ENCODE results near the gene CEP95.

DNA sequence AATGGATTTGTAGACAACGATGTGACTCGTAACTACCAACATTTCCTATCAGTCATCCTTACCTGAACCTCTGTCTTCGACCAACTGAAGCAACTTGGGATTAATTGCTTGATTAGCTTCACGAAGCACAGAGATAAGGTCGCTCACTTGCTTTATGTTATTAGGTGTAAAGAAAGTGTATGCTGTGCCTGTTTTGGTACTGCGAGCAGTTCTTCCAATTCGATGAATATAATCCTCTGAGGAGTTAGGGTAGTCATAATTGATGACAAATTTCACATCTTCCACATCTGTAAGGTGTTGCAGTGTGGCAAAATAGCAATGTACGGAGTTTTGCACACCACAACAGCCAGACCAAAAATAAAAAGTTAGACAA is 6.3 kb upstream of the CEP95 start:
- TF ChIP-seq, protein P1, sequence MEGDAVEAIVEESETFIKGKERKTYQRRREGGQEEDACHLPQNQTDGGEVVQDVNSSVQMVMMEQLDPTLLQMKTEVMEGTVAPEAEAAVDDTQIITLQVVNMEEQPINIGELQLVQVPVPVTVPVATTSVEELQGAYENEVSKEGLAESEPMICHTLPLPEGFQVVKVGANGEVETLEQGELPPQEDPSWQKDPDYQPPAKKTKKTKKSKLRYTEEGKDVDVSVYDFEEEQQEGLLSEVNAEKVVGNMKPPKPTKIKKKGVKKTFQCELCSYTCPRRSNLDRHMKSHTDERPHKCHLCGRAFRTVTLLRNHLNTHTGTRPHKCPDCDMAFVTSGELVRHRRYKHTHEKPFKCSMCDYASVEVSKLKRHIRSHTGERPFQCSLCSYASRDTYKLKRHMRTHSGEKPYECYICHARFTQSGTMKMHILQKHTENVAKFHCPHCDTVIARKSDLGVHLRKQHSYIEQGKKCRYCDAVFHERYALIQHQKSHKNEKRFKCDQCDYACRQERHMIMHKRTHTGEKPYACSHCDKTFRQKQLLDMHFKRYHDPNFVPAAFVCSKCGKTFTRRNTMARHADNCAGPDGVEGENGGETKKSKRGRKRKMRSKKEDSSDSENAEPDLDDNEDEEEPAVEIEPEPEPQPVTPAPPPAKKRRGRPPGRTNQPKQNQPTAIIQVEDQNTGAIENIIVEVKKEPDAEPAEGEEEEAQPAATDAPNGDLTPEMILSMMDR (IDR thresholded peaks at IDR 0.05; ENCODE audit: low read length): no peak
- TF ChIP-seq EZH2 (optimal IDR thresholded peaks at IDR 0.05; ENCODE audit: low read depth, low read length): no peak

Data from MM.1S (cell line).